GM23338 (cell line): ENCODE measurements around the gene FNDC7.

ENCODE experiments used
- EZH2phosphoT487 ChIP-seq: fragments of 200-600 bp; sonication (generic); IDR thresholded peaks from one replicate; pipeline ENCODE4 v1.8.1; 2018; ENCODE audit warnings: antibody characterized with exemption; ENCODE audit not compliant: unreplicated experiment
- ZNF331 ChIP-seq: fragments of 250-450 bp; sonication (Bioruptor Pico); IDR thresholded peaks from 2 replicates; pipeline ENCODE4 v1.5.0; 2020; ENCODE audit warnings: low read depth, mild to moderate bottlenecking, moderate library complexity
- TF ChIP-seq, protein P1 (sequence below), 2 experiments: fragments of 200-600 bp in 1 of 2; sonication (generic) in 1 of 2; conservative IDR thresholded peaks; 2 replicates each; pipeline versions ENCODE4 v1.5.1 to v1.6.1; 2016 to 2017; ENCODE audit warnings: antibody characterized with exemption in 2 of 2, low read depth in 2 of 2, mild to moderate bottlenecking in 2 of 2, moderate library complexity in 1 of 2

DNA sequence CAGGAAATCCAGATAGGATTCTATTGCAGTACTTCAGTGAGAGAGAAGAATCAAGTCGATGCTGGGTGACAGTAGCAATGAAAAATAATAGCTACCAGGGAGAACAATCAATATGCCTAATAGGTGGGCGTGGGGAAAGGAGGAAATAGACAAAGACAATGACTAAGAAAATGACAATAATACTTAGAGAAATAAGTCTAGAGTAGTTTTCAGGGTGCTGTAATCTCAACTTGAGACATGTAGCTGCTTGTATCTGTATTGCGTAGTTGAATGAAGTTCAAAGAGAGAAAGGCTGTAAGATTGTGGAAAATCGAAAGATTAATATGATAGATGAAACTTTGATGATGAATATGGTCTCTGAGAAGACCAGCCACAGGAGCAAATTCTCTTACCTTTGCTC is 36.4 kb downstream of the FNDC7 start:
- TF ChIP-seq ZNF331 (CRISPR knock-in tag) (no peak), EZH2phosphoT487 (no peak)
- TF ChIP-seq, protein P1, sequence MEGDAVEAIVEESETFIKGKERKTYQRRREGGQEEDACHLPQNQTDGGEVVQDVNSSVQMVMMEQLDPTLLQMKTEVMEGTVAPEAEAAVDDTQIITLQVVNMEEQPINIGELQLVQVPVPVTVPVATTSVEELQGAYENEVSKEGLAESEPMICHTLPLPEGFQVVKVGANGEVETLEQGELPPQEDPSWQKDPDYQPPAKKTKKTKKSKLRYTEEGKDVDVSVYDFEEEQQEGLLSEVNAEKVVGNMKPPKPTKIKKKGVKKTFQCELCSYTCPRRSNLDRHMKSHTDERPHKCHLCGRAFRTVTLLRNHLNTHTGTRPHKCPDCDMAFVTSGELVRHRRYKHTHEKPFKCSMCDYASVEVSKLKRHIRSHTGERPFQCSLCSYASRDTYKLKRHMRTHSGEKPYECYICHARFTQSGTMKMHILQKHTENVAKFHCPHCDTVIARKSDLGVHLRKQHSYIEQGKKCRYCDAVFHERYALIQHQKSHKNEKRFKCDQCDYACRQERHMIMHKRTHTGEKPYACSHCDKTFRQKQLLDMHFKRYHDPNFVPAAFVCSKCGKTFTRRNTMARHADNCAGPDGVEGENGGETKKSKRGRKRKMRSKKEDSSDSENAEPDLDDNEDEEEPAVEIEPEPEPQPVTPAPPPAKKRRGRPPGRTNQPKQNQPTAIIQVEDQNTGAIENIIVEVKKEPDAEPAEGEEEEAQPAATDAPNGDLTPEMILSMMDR (conservative IDR thresholded peaks at IDR 0.05; ENCODE audit: low read depth in 2 of 2), result no peak
